NCI-H748 (cell line): ENCODE measurements around the gene FOXQ1.
A peak's percentile ranks its signal among the peaks of the same experiment; 100 is the strongest.

ENCODE experiments used
- DNase-seq: peaks from one replicate; lab custom pipeline; 2025; ENCODE audit not compliant: unreplicated experiment; lab: John Stamatoyannopoulos, UW

Gene FOXQ1

GRCh38 chr6:1311400-1312202 lies at the start of gene FOXQ1:
FOXQ1 (plus strand) TSS chr6:1312098; CDS start chr6:1312705, 607 bp downstream.
- peak; percentile 75 for DNase-seq

GRCh38 chr6:1262704-1263038 lies 49.2 kb upstream of the FOXQ1 start:
- no peak for DNase-seq

- DNase-seq = no peak
Measured at GRCh38 chr6:1263039-1263849, 48.7 kb upstream of the FOXQ1 start.

- DNase-seq = no peak
Measured at GRCh38 chr6:1263850-1264377, 48.0 kb upstream of the FOXQ1 start.

GRCh38 chr6:1264619-1265445 lies 47.1 kb upstream of the FOXQ1 start:
- no peak for DNase-seq

- DNase-seq = no peak
Measured at GRCh38 chr6:1266686-1267056, 45.2 kb upstream of the FOXQ1 start.

- no peak for DNase-seq
Measured at GRCh38 chr6:1267057-1267732, 44.7 kb upstream of the FOXQ1 start.

- DNase-seq = no peak
Measured at GRCh38 chr6:1267790-1268762, 43.8 kb upstream of the FOXQ1 start.

- no peak for DNase-seq
Measured at GRCh38 chr6:1271071-1271763, 40.7 kb upstream of the FOXQ1 start.

- no peak for DNase-seq
Measured at GRCh38 chr6:1278061-1278720, 33.7 kb upstream of the FOXQ1 start.

GRCh38 chr6:1279065-1279464 lies 32.8 kb upstream of the FOXQ1 start:
- no peak for DNase-seq

- DNase-seq = no peak
Measured at GRCh38 chr6:1280666-1281300, 31.1 kb upstream of the FOXQ1 start.

GRCh38 chr6:1281746-1282145 lies 30.2 kb upstream of the FOXQ1 start:
- no peak for DNase-seq

- DNase-seq = no peak
Measured at GRCh38 chr6:1283501-1283900, 28.4 kb upstream of the FOXQ1 start.

- DNase-seq = no peak
Measured at GRCh38 chr6:1285556-1285955, 26.3 kb upstream of the FOXQ1 start.

- no peak for DNase-seq
Measured at GRCh38 chr6:1285956-1286355, 25.9 kb upstream of the FOXQ1 start.

- DNase-seq = no peak
Measured at GRCh38 chr6:1287103-1287591, 24.8 kb upstream of the FOXQ1 start.

- no peak for DNase-seq
Measured at GRCh38 chr6:1290086-1290485, 21.8 kb upstream of the FOXQ1 start.
